B cell (primary cell): ENCODE results near the gene MKRN2OS. TPM values are rescaled to one million over a fixed set of nuclear protein-coding genes. Genes with fewer than 3 reads are reported as not detected.

Experiments
- ATAC-seq: fragments of 200-7000 bp; cut with Tn5 transposase; one replicate; pipeline ENCODE4 v1.10.0; 2021; ENCODE audit warnings: low read depth, mild to moderate bottlenecking, moderate number of reproducible peaks, moderate library complexity
- CTCF ChIA-PET: fragments of 350-600 bp; sonication (Branson Sonifier 250); formaldehyde crosslinking; loops from one replicate; lab custom pipeline; 2021; ENCODE audit warnings: antibody characterized with exemption, inconsistent platforms; lab: Charles Lee
- POLR2A ChIA-PET: fragments of 350-600 bp; sonication (Branson Sonifier 250); formaldehyde crosslinking; loops from one replicate; lab custom pipeline; 2021; ENCODE audit warnings: antibody characterized with exemption; lab: Charles Lee
- DNase-seq: peaks from one replicate; pipeline ENCODE4 v3.0.0; 2013
- H2AFZ ChIP-seq: 2 replicates; pipeline ENCODE4 v1.6.1; 2012; ENCODE audit warnings: mild to moderate bottlenecking, low read depth, low read length; ENCODE audit not compliant: insufficient read depth, poor library complexity, severe bottlenecking
- H3K27ac ChIP-seq, 2 donors: 1 replicate in 1 of 2; 2 replicates in 1 of 2; pipeline ENCODE4 v1.5.1; 2012 to 2013; ENCODE audit warnings: low read length in 2 of 2, mild to moderate bottlenecking in 2 of 2, moderate library complexity in 1 of 2
- H3K27me3 ChIP-seq, 4 experiments: fragments of 200-600 bp in 1 of 4; sonication (generic) in 1 of 4; replicated peaks in 1 of 4; 1 replicate in 2 of 4; 2 replicates in 2 of 4; pipeline versions ENCODE4 v1.6.1 to v1.7.0; 2013 to 2016; ENCODE audit warnings: low read length in 3 of 4, mild to moderate bottlenecking in 2 of 4, mixed read lengths in 1 of 4, moderate library complexity in 1 of 4; ENCODE audit not compliant: insufficient read depth in 4 of 4, control insufficient read depth in 3 of 4; ENCODE audit errors: control extremely low read depth in 1 of 4
- H3K36me3 ChIP-seq, 2 experiments: replicated peaks in 1 of 2; 1 replicate in 1 of 2; 2 replicates in 1 of 2; pipeline versions ENCODE4 v1.6.1 to v1.7.1; 2013; ENCODE audit warnings: low read length in 1 of 2; ENCODE audit not compliant: insufficient read depth in 2 of 2, control insufficient read depth in 1 of 2; ENCODE audit errors: control extremely low read depth in 1 of 2, extremely low read depth in 1 of 2
- H3K4me1 ChIP-seq, 2 donors: fragments of 200-600 bp in 1 of 2; sonication (generic) in 1 of 2; 1 replicate in 1 of 2; 2 replicates in 1 of 2; pipeline versions ENCODE4 v1.5.1 to v1.6.1; 2013 to 2017; ENCODE audit warnings: low read length in 2 of 2; ENCODE audit not compliant: control insufficient read depth in 2 of 2, insufficient read depth in 2 of 2
- H3K4me2 ChIP-seq: replicated peaks from 2 replicates; pipeline ENCODE3; 2012; ENCODE audit warnings: mild to moderate bottlenecking, low read depth, low read length; ENCODE audit not compliant: poor library complexity, severe bottlenecking
- H3K4me3 ChIP-seq, 5 experiments: fragments of 200-600 bp in 1 of 5; sonication (generic) in 1 of 5; 1 replicate in 3 of 5; 2 replicates in 2 of 5; pipeline versions ENCODE4 v1.5.1 to v1.7.0; 2011 to 2016; ENCODE audit warnings: low read length in 4 of 5, mild to moderate bottlenecking in 4 of 5, low read depth in 2 of 5, control low read depth in 1 of 5, moderate library complexity in 1 of 5; ENCODE audit not compliant: insufficient read depth in 1 of 5; ENCODE audit errors: control extremely low read depth in 1 of 5, extremely low read depth in 1 of 5
- H3K79me2 ChIP-seq: fragments of 200-600 bp; sonication (generic); one replicate; pipeline ENCODE4 v1.6.0; 2016; ENCODE audit warnings: low read length; ENCODE audit not compliant: control insufficient read depth, insufficient read depth
- H3K9ac ChIP-seq: fragments of 200-600 bp; sonication (generic); 2 replicates; pipeline ENCODE4 v1.6.1; 2017; ENCODE audit warnings: mild to moderate bottlenecking, low read length, moderate library complexity
- H3K9me3 ChIP-seq, 3 donors: one replicate each; pipeline versions ENCODE4 v1.6.1 to v1.7.1; 2013; ENCODE audit warnings: low read length in 2 of 3; ENCODE audit not compliant: control insufficient read depth in 2 of 3, insufficient read depth in 1 of 3; ENCODE audit errors: control extremely low read depth in 1 of 3
- H4K20me1 ChIP-seq: 2 replicates; pipeline ENCODE4 v1.6.0; 2012; ENCODE audit warnings: mild to moderate bottlenecking, low read length; ENCODE audit not compliant: insufficient read depth, control insufficient read depth, poor library complexity, severe bottlenecking
- H3K27ac Mint-ChIP-seq: one replicate; pipeline ENCODE4 v1.8.0; 2021; ENCODE audit warnings: mixed read lengths
- H3K27me3 Mint-ChIP-seq: one replicate; pipeline ENCODE4 v1.8.0; 2021; ENCODE audit warnings: mixed read lengths
- H3K4me1 Mint-ChIP-seq: one replicate; pipeline ENCODE4 v1.8.0; 2021; ENCODE audit warnings: mixed read lengths
- H3K4me3 Mint-ChIP-seq: one replicate; pipeline ENCODE4 v1.8.0; 2021; ENCODE audit warnings: mixed read lengths
- H3K9me3 Mint-ChIP-seq: one replicate; pipeline ENCODE4 v1.8.0; 2022; ENCODE audit warnings: mixed read lengths; ENCODE audit not compliant: insufficient read depth
- CTCF ChIP-seq: fragments of 200-600 bp; IDR thresholded peaks from one replicate; pipeline ENCODE4 v1.8.0; 2022; ENCODE audit warnings: antibody characterized with exemption, mild to moderate bottlenecking
- EZH2 ChIP-seq: IDR thresholded peaks from 2 replicates; pipeline ENCODE4 v1.6.1; 2012; ENCODE audit warnings: borderline replicate concordance, low read depth, mild to moderate bottlenecking, moderate library complexity, low read length; ENCODE audit not compliant: insufficient read depth, poor library complexity, severe bottlenecking
- WGBS: methylation state at CpG from one replicate; pipeline ENCODE4 v1.1.5; 2013; ENCODE audit warnings: missing lambda C conversion rate; ENCODE audit not compliant: insufficient coverage; 5-methylcytosine and 5-hydroxymethylcytosine counted together
- intact Hi-C: fragments of 100-400 bp; cut with micrococcal nuclease; formaldehyde crosslinking; loops from one replicate; pipeline ENCODE4 v1.10.0; 2022
- polyA plus RNA-seq: library from polyadenylated mRNA; depleted of rRNA; stranded (reverse); fragments of >200 nt; gene quantifications from 2 replicates; pipeline ENCODE4 v1.2.3, GENCODE V29; 2012
- total RNA-seq, 2 donors: library from RNA; stranded (reverse); fragments of 120-200 nt in 1 of 2; gene quantifications; 1 replicate in 1 of 2; 2 replicates in 1 of 2; pipeline versions ENCODE4 v1.2.3 to v1.2.4, GENCODE V29; 2013 to 2022

MKRN2OS gene
- total and polyA plus RNA-seq, 2 donors (not counting 1 experiment from before 2014, with no cell fraction given) = not detected

- peak overlapping the region; percentile 85 to 91 (median 90) for H3K4me3 ChIP-seq
- WGBS = 2% methylated on average over 7 of the region's 18 CpGs
Measured at GRCh38 chr3:12557473-12558100, 12.3 kb upstream of the MKRN2OS start.

More at GRCh38 chr3:12557473-12558100, 12.3 kb upstream of the MKRN2OS start:
- Histone ChIP-seq H2AFZ (peak overlapping the region; percentile 100), H3K27ac (peak overlapping the region; percentile 91 to 92), H3K4me1 (peaks cover 40 to 41% of the 10 kb centered on the region in 2 donors), H3K9ac (peak overlapping the region; percentile 91), H3K4me2 (peak overlapping the region; percentile 91), H4K20me1 (peaks cover 22% of the 10 kb centered on the region), H3K27me3 (peaks cover 0 to 15% (median 5%) of the 10 kb centered on the region in 4 experiments), H3K36me3 (no peaks in the 10 kb centered on the region), H3K79me2 (peaks cover 57% of the 10 kb centered on the region), H3K9me3 (no peaks in the 10 kb centered on the region)
- peak overlapping the region; percentile 84 for H3K27ac Mint-ChIP-seq
- ChIA-PET CTCF (interaction anchor here (1.4 to 1.5 kb wide), 2 partner anchors 21 to 78 kb away, joined by 3 to 5 read pairs; no protein-coding TSS in a partner anchor), POLR2A (no interaction called here)
- peaks cover 23% of the 10 kb centered on the region for H3K27me3 Mint-ChIP-seq
- intact Hi-C loops = loop anchor here (1.0 to 5.0 kb wide), 6 partner anchors 73 to 1565 kb away; partner anchors contain the start of genes ATG7, CHCHD4, RAF1 and RPL32
- DNase-seq (no peak), ATAC-seq (no peak)
- H3K4me1 Mint-ChIP-seq = peaks cover 62% of the 10 kb centered on the region
- TF ChIP-seq EZH2 = no peak
- TF ChIP-seq CTCF = no peak
- H3K9me3 Mint-ChIP-seq = no peaks in the 10 kb centered on the region
- H3K4me3 Mint-ChIP-seq = peak overlapping the region; percentile 91
